Kidney epithelial cell (primary cell): ENCODE results near the gene TEX26. TPM values are rescaled to one million over a fixed set of nuclear protein-coding genes. Genes with fewer than 3 reads are reported as not detected.
A peak's percentile ranks its signal among the peaks of the same experiment; 100 is the strongest.

ENCODE experiments used
- DNase-seq: peaks from one replicate; pipeline ENCODE4 v3.0.0-alpha.2; 2010; ENCODE audit warnings: low read depth
- H3K27me3 ChIP-seq: 2 replicates; pipeline ENCODE4 v1.6.0; 2011; ENCODE audit warnings: low read length; ENCODE audit not compliant: control insufficient read depth, insufficient read depth
- H3K36me3 ChIP-seq: 2 replicates; pipeline ENCODE4 v1.5.1; 2011; ENCODE audit warnings: low read length; ENCODE audit not compliant: control insufficient read depth, insufficient read depth
- H3K4me3 ChIP-seq: 2 replicates; pipeline ENCODE4 v1.5.1; 2011; ENCODE audit warnings: low read depth, mild to moderate bottlenecking, control low read depth, low read length
- total RNA-seq: library from RNA; depleted of rRNA; stranded (reverse); fragments of >200 nt; gene quantifications from 2 replicates; pipeline ENCODE4 v1.2.3, GENCODE V29; 2015
- TF ChIP-seq, protein P1 (sequence below): IDR thresholded peaks from 2 replicates; pipeline ENCODE4 v1.5.1; 2011; ENCODE audit warnings: mild to moderate bottlenecking, moderate library complexity, low read length, control low read depth, inconsistent platforms; ENCODE audit not compliant: insufficient read depth, poor library complexity, severe bottlenecking

TEX26 gene
- not detected in 2 replicates for total RNA-seq

DNA sequence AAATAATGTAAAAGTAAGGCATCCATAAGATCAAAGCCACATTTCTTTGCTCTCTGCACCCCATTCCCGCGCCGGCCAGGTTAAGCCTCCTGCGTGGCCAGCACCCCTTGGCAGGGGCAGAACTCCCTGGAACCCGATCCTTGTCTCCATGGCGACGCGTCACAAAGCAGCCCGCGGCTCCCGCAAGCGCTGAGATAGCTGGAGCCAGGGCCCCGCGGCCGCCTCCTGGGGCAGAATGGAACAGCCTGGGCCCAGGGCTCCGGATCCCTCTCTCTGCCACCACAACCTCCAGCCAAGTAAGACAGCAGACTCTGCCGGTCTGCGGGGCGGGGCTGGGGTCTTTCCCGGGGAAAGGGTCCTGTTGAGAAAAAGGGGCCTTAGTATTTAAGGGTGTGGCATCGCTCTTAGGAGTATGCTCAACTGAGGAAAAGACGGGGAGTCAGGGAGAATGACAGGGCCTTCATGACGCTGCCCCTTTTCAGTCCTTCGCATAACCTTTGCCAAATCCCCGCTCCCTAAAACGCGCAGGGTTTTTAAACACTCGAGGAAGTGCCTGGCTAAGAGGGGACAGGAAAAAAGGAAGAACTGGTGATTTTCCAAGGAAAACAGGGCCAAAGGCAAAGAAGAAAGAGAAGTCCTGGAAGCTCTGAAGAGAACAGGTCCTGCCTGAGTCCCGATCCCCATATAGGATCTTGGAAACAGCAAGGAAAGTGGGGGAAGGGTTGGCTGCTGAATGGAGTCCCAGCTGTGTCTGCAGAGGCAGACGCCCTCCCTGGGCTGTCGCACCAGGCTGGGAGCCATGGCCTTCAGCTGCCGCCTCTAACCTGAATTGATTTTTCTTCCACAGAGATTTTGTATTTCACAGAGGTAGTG, at the start of gene TEX26:
TSS of gene TEX26 (plus strand) at position 176 of the 873 bp plus-strand sequence. CDS start at position 236, 60 bp downstream.
- Histone ChIP-seq H3K36me3 (no peaks in the 10 kb centered on the region), H3K4me3 (no peak within 1 kb of the TSS), H3K27me3 (peaks cover 14% of the 10 kb centered on the region)
- DNase-seq = no peak
- TF ChIP-seq, protein P1, sequence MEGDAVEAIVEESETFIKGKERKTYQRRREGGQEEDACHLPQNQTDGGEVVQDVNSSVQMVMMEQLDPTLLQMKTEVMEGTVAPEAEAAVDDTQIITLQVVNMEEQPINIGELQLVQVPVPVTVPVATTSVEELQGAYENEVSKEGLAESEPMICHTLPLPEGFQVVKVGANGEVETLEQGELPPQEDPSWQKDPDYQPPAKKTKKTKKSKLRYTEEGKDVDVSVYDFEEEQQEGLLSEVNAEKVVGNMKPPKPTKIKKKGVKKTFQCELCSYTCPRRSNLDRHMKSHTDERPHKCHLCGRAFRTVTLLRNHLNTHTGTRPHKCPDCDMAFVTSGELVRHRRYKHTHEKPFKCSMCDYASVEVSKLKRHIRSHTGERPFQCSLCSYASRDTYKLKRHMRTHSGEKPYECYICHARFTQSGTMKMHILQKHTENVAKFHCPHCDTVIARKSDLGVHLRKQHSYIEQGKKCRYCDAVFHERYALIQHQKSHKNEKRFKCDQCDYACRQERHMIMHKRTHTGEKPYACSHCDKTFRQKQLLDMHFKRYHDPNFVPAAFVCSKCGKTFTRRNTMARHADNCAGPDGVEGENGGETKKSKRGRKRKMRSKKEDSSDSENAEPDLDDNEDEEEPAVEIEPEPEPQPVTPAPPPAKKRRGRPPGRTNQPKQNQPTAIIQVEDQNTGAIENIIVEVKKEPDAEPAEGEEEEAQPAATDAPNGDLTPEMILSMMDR = no peak

DNA sequence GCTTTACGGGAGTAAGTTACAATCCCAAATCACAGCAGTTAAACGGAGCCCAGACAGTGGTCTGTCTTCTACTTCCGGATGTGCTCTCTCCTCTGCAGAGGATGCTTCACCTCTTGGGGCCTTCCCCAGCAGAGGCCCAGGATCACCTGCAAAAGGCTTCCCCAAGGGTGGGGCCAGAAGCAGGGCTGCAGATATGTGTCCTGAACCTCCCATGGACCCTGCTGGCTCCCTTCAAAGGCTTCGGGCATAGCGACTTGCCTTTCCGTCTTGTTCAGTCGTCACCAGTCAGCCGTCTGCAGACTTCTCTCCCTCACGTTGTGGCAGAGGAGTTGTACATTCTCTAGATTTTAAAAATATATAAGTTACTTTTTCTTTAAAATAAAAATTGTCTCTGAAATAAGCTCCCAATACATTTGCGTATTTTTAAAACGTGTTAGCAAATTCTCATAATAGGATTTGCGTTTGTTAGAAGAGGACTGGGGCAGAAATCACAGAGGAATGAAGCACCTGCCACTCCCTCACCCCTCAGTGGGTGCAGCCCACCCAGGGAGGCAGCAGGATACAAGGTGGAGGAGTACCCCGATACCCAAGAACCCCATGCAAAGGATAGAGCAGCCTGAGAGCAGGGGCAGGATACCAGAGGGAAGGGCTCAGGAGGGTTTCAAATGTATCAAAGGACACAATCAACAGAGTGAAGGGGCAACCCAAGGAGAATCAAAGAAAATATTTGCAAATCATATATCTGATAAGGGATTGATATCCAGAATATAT, 49.3 kb upstream of the TEX26 start:
- no peak overlapping the region for H3K4me3 ChIP-seq
- no peaks in the 10 kb centered on the region for H3K36me3 ChIP-seq
- no peak for DNase-seq
- no peaks in the 10 kb centered on the region for H3K27me3 ChIP-seq
- TF ChIP-seq, protein P1 = no peak

DNA sequence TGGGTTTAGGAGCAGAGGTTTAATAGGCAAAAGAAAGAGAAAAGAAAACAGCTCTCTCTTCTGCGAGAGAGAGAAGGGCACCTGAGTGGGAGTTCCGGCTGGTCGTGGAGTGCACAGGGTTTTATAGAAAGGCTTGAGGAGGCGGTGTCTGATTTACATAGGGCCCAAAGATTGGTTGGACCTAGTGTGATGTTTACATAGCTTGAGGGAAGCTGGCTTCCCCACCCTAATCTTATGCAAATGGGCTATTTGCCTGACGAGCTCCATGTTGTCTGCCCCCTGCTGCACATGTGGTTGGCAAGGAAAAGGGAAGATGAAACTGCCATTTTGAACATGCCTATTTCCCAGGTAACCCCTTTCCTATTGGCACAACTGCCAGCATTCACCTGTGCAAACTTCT, 47.9 kb upstream of the TEX26 start:
- no peak overlapping the region for H3K4me3 ChIP-seq
- TF ChIP-seq, protein P1 = no peak
- H3K36me3 ChIP-seq = no peaks in the 10 kb centered on the region
- no peaks in the 10 kb centered on the region for H3K27me3 ChIP-seq
- DNase-seq = no peak

DNA sequence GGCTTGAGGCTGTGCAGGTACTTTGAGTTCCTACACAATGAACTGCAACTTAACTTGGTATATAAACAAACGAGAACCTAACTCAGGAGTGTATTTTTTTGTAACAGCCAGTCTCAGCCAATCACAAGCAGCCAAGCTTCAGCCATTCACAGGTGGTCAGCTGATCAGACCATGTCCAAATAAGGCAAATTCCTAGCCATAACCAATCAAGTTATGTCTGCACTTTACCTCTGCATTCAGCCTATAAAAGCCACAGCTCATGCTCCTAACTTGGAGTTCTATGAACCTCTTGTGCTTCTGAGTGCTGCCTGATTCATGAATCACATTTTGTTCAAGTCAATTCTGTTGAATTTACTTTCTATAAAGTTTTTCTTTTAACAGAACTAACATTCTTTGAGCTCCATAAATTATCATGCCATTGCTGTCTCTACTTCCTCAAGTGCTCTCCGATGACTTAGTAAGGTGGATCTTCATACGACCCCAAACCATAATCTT, 43.2 kb upstream of the TEX26 start:
- TF ChIP-seq, protein P1 = no peak
- no peaks in the 10 kb centered on the region for H3K27me3 ChIP-seq
- H3K36me3 ChIP-seq = no peaks in the 10 kb centered on the region
- no peak overlapping the region for H3K4me3 ChIP-seq
- no peak for DNase-seq

DNA sequence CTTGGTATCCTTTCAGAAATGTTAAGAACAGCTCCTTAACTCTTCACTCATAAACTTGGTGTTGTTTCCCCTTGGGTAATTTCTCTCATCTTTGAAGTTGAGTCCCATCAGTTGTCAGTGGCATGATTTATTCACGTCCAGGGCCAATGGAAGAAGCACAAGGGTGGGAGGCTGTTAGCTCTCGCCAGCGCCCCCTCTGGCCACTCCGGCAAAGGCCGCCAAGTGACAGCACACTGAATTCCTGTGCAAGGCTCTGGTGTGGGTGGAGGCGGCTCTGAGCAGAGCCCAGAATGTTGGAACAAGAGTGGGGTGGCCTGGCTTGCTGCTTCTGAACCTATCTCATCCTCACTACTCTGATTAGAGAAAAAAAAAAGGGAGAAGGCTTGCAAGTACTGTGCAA, 39.5 kb upstream of the TEX26 start:
- no peaks in the 10 kb centered on the region for H3K27me3 ChIP-seq
- H3K36me3 ChIP-seq = no peaks in the 10 kb centered on the region
- no peak for DNase-seq
- TF ChIP-seq, protein P1 = peak; percentile 65
- H3K4me3 ChIP-seq = no peak overlapping the region
